Measurements from ENCODE around the gene ITPR2. TPM values are rescaled to one million over a fixed set of nuclear protein-coding genes. Genes with fewer than 3 reads are reported as not detected.
"Not testable (repeated sequence)": the region's sequence is repeated elsewhere in the genome, so short reads cannot be mapped to it uniquely, and the experiment has no call there.

ITPR2 gene
- total RNA-seq, 2 experiments from 2014 or later: 25.6 to 44.7 TPM

GRCh38 chr12:26786491-26786864 lies 46.5 kb downstream of the ITPR2 start:
- Histone ChIP-seq H3K79me2 (ENCODE audit: insufficient read depth, low read depth, low read length) (no peaks in the 10 kb centered on the region), H3K4me2 (ENCODE audit: low read length) (no peak overlapping the region), H3K36me3 (ENCODE audit: insufficient read depth, low read length) (no peaks in the 10 kb centered on the region), H3K27ac (ENCODE audit: low read depth, low read length, poor library complexity, severe bottlenecking) (no peak overlapping the region), H3K4me3 (ENCODE audit: low read depth, low read length, poor library complexity, severe bottlenecking) (no peak overlapping the region), H3K9me2 (ENCODE audit: insufficient read depth, low read length) (no peaks in the 10 kb centered on the region), H4K20me1 (ENCODE audit: insufficient read depth, low read length) (no peaks in the 10 kb centered on the region), H3K9me3 (ENCODE audit: low read length) (no peaks in the 10 kb centered on the region), H3K4me1 (ENCODE audit: insufficient read depth, low read length, poor library complexity, severe bottlenecking) (peaks cover 5% of the 10 kb centered on the region), H2AFZ (ENCODE audit: low read length) (no peak overlapping the region)
- POLR2A ChIA-PET: interaction anchor here (0.6 to 0.7 kb wide), 3 partner anchors 18 to 41 kb away, joined by 3 to 4 read pairs (median 3); no protein-coding TSS in a partner anchor
- CTCF ChIA-PET (ENCODE audit: unreplicated experiment): no interaction called here
- BruUV-seq (replicated peaks): no TSS peak
- intact Hi-C loops (cut with micrococcal nuclease; ENCODE audit: unreplicated experiment): no loop called here
- TF ChIP-seq EZH2phosphoT487 (IDR thresholded peaks at IDR 0.05; ENCODE audit: borderline replicate concordance, low read depth, low read length): no peak
- no peak for TF ChIP-seq CTCF (conservative IDR thresholded peaks at IDR 0.05; ENCODE audit: low read length)
- DNase-seq (ENCODE audit: low spot score): no peak

GRCh38 chr12:26783816-26784379 lies 49.1 kb downstream of the ITPR2 start:
- H3K4me3 ChIP-seq (ENCODE audit: low read depth, low read length, poor library complexity, severe bottlenecking); H3K9me2 ChIP-seq (ENCODE audit: insufficient read depth, low read length); H3K27ac ChIP-seq (ENCODE audit: low read depth, low read length, poor library complexity, severe bottlenecking); H3K4me2 ChIP-seq (ENCODE audit: low read length); H3K79me2 ChIP-seq (ENCODE audit: insufficient read depth, low read depth, low read length); H3K9me3 ChIP-seq (ENCODE audit: low read length); BruUV-seq (replicated peaks); CTCF ChIA-PET (ENCODE audit: unreplicated experiment); H2AFZ ChIP-seq (ENCODE audit: low read length); H3K36me3 ChIP-seq (ENCODE audit: insufficient read depth, low read length); intact Hi-C loops (cut with micrococcal nuclease; ENCODE audit: unreplicated experiment); DNase-seq (ENCODE audit: low spot score); H4K20me1 ChIP-seq (ENCODE audit: insufficient read depth, low read length); H3K4me1 ChIP-seq (ENCODE audit: insufficient read depth, low read length, poor library complexity, severe bottlenecking): not testable (repeated sequence)
- POLR2A ChIA-PET: interaction anchor here (0.6 to 0.7 kb wide), 2 partner anchors 20 to 203 kb away, joined by 3 to 4 read pairs; no protein-coding TSS in a partner anchor

DNA sequence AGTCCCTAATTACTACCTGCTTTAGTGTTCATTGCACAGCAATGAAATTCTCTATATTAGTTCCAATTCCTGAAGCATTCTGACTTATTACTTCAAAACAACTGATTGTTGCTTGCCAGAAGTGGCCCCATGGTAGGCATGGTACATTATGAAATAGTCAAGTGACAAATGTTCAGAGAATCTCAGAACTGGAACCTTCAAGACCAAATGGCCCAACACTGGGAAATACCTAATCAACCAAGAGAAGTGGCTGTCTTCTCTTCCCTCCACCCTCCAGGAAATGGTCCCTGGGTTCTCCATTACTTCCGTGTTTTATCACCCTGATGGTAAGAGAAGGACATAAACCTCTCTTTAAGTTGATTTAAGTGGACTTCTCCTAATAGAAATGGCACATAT lies 49.9 kb downstream of the ITPR2 start:
- Histone ChIP-seq H3K4me3 (ENCODE audit: low read depth, low read length, poor library complexity, severe bottlenecking) (no peak overlapping the region), H3K9me3 (ENCODE audit: low read length) (no peaks in the 10 kb centered on the region), H3K9me2 (ENCODE audit: insufficient read depth, low read length) (no peaks in the 10 kb centered on the region), H3K4me1 (ENCODE audit: insufficient read depth, low read length, poor library complexity, severe bottlenecking) (no peaks in the 10 kb centered on the region), H3K79me2 (ENCODE audit: insufficient read depth, low read depth, low read length) (no peaks in the 10 kb centered on the region), H3K4me2 (ENCODE audit: low read length) (no peak overlapping the region), H4K20me1 (ENCODE audit: insufficient read depth, low read length) (no peaks in the 10 kb centered on the region), H3K27ac (ENCODE audit: low read depth, low read length, poor library complexity, severe bottlenecking) (no peak overlapping the region), H2AFZ (ENCODE audit: low read length) (no peak overlapping the region), H3K36me3 (ENCODE audit: insufficient read depth, low read length) (no peaks in the 10 kb centered on the region)
- no TSS peak for BruUV-seq (replicated peaks)
- no peak for DNase-seq (ENCODE audit: low spot score)
- ChIA-PET CTCF (ENCODE audit: unreplicated experiment) (no interaction called here), POLR2A (interaction anchor here (1.4 kb wide), 1 partner anchor 10 kb away, joined by 4 read pairs; no protein-coding TSS in a partner anchor)
- intact Hi-C loops (cut with micrococcal nuclease; ENCODE audit: unreplicated experiment): no loop called here
- TF ChIP-seq EZH2phosphoT487 (IDR thresholded peaks at IDR 0.05; ENCODE audit: borderline replicate concordance, low read depth, low read length) (no peak), CTCF (conservative IDR thresholded peaks at IDR 0.05; ENCODE audit: low read length) (no peak)
